Liver (tissue), 9 donors: ENCODE measurements around the gene MALT1. TPM values are rescaled to one million over a fixed set of nuclear protein-coding genes. Genes with fewer than 3 reads are reported as not detected.

Experiments
- DNase-seq: peaks from one replicate; pipeline ENCODE4 v3.0.0-alpha.2; 2017; ENCODE audit warnings: low spot score
- H3K27ac ChIP-seq, 2 donors: one replicate each; pipeline ENCODE4 v1.7.0; 2013; ENCODE audit warnings: inconsistent platforms in 2 of 2, low read length in 2 of 2, control low read depth in 1 of 2, low read depth in 1 of 2, mild to moderate bottlenecking in 1 of 2
- H3K27me3 ChIP-seq, 4 donors: one replicate each; pipeline versions ENCODE4 v1.6.1 to v1.7.0; 2013; ENCODE audit warnings: low read length in 3 of 4, inconsistent platforms in 1 of 4, mild to moderate bottlenecking in 1 of 4, moderate library complexity in 1 of 4; ENCODE audit not compliant: control insufficient read depth in 4 of 4, insufficient read depth in 4 of 4
- H3K36me3 ChIP-seq, 4 donors: one replicate each; pipeline versions ENCODE4 v1.6.1 to v1.7.0; 2013; ENCODE audit warnings: low read length in 3 of 4, mild to moderate bottlenecking in 3 of 4, low read depth in 1 of 4, moderate library complexity in 1 of 4; ENCODE audit not compliant: control insufficient read depth in 4 of 4, insufficient read depth in 3 of 4
- H3K4me1 ChIP-seq, 4 donors: one replicate each; pipeline versions ENCODE4 v1.6.1 to v1.7.0; 2013; ENCODE audit warnings: low read length in 3 of 4, mild to moderate bottlenecking in 3 of 4, moderate library complexity in 1 of 4; ENCODE audit not compliant: control insufficient read depth in 4 of 4, insufficient read depth in 4 of 4
- H3K4me3 ChIP-seq, 3 donors: one replicate each; pipeline versions ENCODE4 v1.6.1 to v1.7.0; 2013; ENCODE audit warnings: low read length in 3 of 3, control low read depth in 1 of 3, low read depth in 1 of 3, mild to moderate bottlenecking in 1 of 3
- H3K9ac ChIP-seq, 2 donors: one replicate each; pipeline ENCODE4 v1.7.0; 2013; ENCODE audit warnings: low read length in 2 of 2, mild to moderate bottlenecking in 2 of 2, moderate library complexity in 2 of 2, control low read depth in 1 of 2, low read depth in 1 of 2
- H3K9me3 ChIP-seq, 4 donors: one replicate each; pipeline versions ENCODE4 v1.6.1 to v1.7.0; 2013; ENCODE audit warnings: low read length in 3 of 4; ENCODE audit not compliant: control insufficient read depth in 4 of 4
- ATF3 ChIP-seq: IDR thresholded peaks from 2 replicates; pipeline ENCODE4 v1.6.1; 2016; ENCODE audit warnings: antibody characterized with exemption
- CTCF ChIP-seq: fragments of 150-350 bp; IDR thresholded peaks from 2 replicates; pipeline ENCODE4 v1.5.1; 2017; ENCODE audit warnings: improper control_type of control experiment, low read depth, low read length; ENCODE audit not compliant: missing input control
- EGR1 ChIP-seq, 2 donors: IDR thresholded peaks; 2 replicates each; pipeline ENCODE4 v1.6.1; 2016 to 2018; ENCODE audit warnings: antibody characterized with exemption in 2 of 2, low read depth in 2 of 2
- FOXA1 ChIP-seq: IDR thresholded peaks from 2 replicates; pipeline ENCODE4 v1.6.1; 2016; ENCODE audit warnings: antibody characterized with exemption
- FOXA2 ChIP-seq: IDR thresholded peaks from 2 replicates; pipeline ENCODE4 v1.6.1; 2016; ENCODE audit warnings: antibody characterized with exemption
- GABPA ChIP-seq, 2 donors: IDR thresholded peaks in 1 of 2; conservative IDR thresholded peaks in 1 of 2; 2 replicates each; pipeline ENCODE4 v1.6.1; 2016; ENCODE audit warnings: antibody characterized with exemption in 2 of 2, mild to moderate bottlenecking in 1 of 2, moderate library complexity in 1 of 2
- HNF4A ChIP-seq, 2 donors: conservative IDR thresholded peaks; 2 replicates each; pipeline ENCODE4 v1.6.1; 2016; ENCODE audit warnings: antibody characterized with exemption in 2 of 2, mild to moderate bottlenecking in 2 of 2
- HNF4G ChIP-seq: IDR thresholded peaks from 2 replicates; pipeline ENCODE4 v1.6.1; 2016; ENCODE audit warnings: antibody characterized with exemption
- JUND ChIP-seq, 2 donors: IDR thresholded peaks; 2 replicates each; pipeline ENCODE4 v1.6.1; 2016; ENCODE audit warnings: antibody characterized with exemption in 2 of 2
- MAX ChIP-seq: IDR thresholded peaks from 2 replicates; pipeline ENCODE4 v1.6.1; 2016; ENCODE audit warnings: antibody characterized with exemption
- NR2F2 ChIP-seq: IDR thresholded peaks from 2 replicates; pipeline ENCODE4 v1.6.1; 2016; ENCODE audit warnings: antibody characterized with exemption
- RAD21 ChIP-seq, 2 donors: IDR thresholded peaks; 2 replicates each; pipeline ENCODE4 v1.6.1; 2016; ENCODE audit warnings: antibody characterized with exemption in 2 of 2, mild to moderate bottlenecking in 2 of 2
- RXRA ChIP-seq, 2 donors: IDR thresholded peaks; 2 replicates each; pipeline ENCODE4 v1.6.1; 2017 to 2018; ENCODE audit warnings: antibody characterized with exemption in 2 of 2, mild to moderate bottlenecking in 1 of 2
- SP1 ChIP-seq: IDR thresholded peaks from 2 replicates; pipeline ENCODE4 v1.6.1; 2018; ENCODE audit warnings: antibody characterized with exemption, mild to moderate bottlenecking
- TAF1 ChIP-seq: conservative IDR thresholded peaks from 2 replicates; pipeline ENCODE4 v1.6.1; 2016; ENCODE audit warnings: antibody characterized with exemption, mild to moderate bottlenecking
- YY1 ChIP-seq: IDR thresholded peaks from 2 replicates; pipeline ENCODE4 v1.6.1; 2016; ENCODE audit warnings: antibody characterized with exemption, mild to moderate bottlenecking
- ZBTB33 ChIP-seq: IDR thresholded peaks from 2 replicates; pipeline ENCODE4 v1.6.1; 2016; ENCODE audit warnings: antibody characterized with exemption
- WGBS: extraction: QIAGEN DNeasy Blood & Tissue Kit; methylation state at CpG from one replicate; pipeline ENCODE4 v1.1.7; 2013; 5-methylcytosine and 5-hydroxymethylcytosine counted together
- polyA plus RNA-seq, 2 donors: library from polyadenylated mRNA; stranded (reverse) in 1 of 2; unstranded in 1 of 2; fragments of 200-250 nt in 1 of 2; fragments of >200 nt in 1 of 2; fragmentation: Nextera tagmentation in 1 of 2; extraction: Ambion mirVana in 1 of 2; gene quantifications; one replicate each; pipeline versions ENCODE4 v1.2.1 to v1.2.3, GENCODE V29; 2013 to 2015
- total RNA-seq, 2 donors: library from RNA; depleted of rRNA; stranded (reverse); fragments of >200 nt; gene quantifications; one replicate each; pipeline ENCODE4 v1.2.3, GENCODE V29; 2014
- donor health status: healthy.
- donor health status: healthy.
- donor health status: healthy.
- donor health status: healthy.
- donor health status: healthy.

MALT1 gene
- total and polyA plus RNA-seq, 4 donors, result 3.1 to 27.3 (median 6.4) TPM

GRCh38 chr18:58745914-58746313 is 74.6 kb downstream of the MALT1 start:
- no peak overlapping the region for H3K9ac ChIP-seq
- 98% methylated on average over 2 of the region's 2 CpGs for WGBS
- TF ChIP-seq NR2F2 (no peak), TAF1 (no peak), HNF4A (conservative IDR thresholded peaks at IDR 0.05) (no peak), MAX (no peak), CTCF (no peak), RXRA (IDR thresholded peaks at IDR 0.05) (no peak), YY1 (no peak)
- H3K27me3 ChIP-seq, result no peaks in the 10 kb centered on the region
- DNase-seq, result no peak
- no peaks in the 10 kb centered on the region for H3K4me1 ChIP-seq
- H3K27ac ChIP-seq, result no peak overlapping the region
- H3K36me3 ChIP-seq, result peaks cover 11 to 71% (median 51%) of the 10 kb centered on the region in 4 donors
- H3K9me3 ChIP-seq, result peaks cover 0 to 7% (median 3%) of the 10 kb centered on the region in 4 donors
- no peak overlapping the region for H3K4me3 ChIP-seq

GRCh38 chr18:58748899-58749595 is 77.8 kb downstream of the MALT1 start:
- Histone ChIP-seq H3K27ac (no peak overlapping the region), H3K36me3 (peaks cover 12 to 56% (median 47%) of the 10 kb centered on the region in 4 donors), H3K4me3 (no peak overlapping the region), H3K9ac (no peak overlapping the region), H3K27me3 (no peaks in the 10 kb centered on the region), H3K9me3 (peaks cover 0 to 7% (median 3%) of the 10 kb centered on the region in 4 donors), H3K4me1 (no peaks in the 10 kb centered on the region)
- 100% methylated on average over 1 of the region's 1 CpG for WGBS
- TF ChIP-seq CTCF, result no peak
- no peak for TF ChIP-seq EGR1 (IDR thresholded peaks at IDR 0.05; ENCODE audit: low read depth in 2 of 2)
- TF ChIP-seq SP1, result no peak
- no peak for TF ChIP-seq NR2F2
- no peak for TF ChIP-seq RAD21 (IDR thresholded peaks at IDR 0.05)
- no peak for DNase-seq

- Histone ChIP-seq H3K9me3 (peaks cover 0 to 2% (median under 1%) of the 10 kb centered on the region in 4 donors), H3K27ac (no peak overlapping the region), H3K4me3 (no peak overlapping the region), H3K36me3 (peaks cover 6 to 15% (median 11%) of the 10 kb centered on the region in 4 donors), H3K4me1 (no peaks in the 10 kb centered on the region), H3K9ac (no peak overlapping the region), H3K27me3 (no peaks in the 10 kb centered on the region)
- DNase-seq, result no peak
- 83% methylated on average over 3 of the region's 3 CpGs for WGBS
- TF ChIP-seq ATF3 (no peak), FOXA2 (no peak), SP1 (no peak), YY1 (no peak), RAD21 (IDR thresholded peaks at IDR 0.05) (no peak), EGR1 (IDR thresholded peaks at IDR 0.05; ENCODE audit: low read depth in 2 of 2) (no peak), NR2F2 (no peak), RXRA (IDR thresholded peaks at IDR 0.05) (no peak), HNF4A (conservative IDR thresholded peaks at IDR 0.05) (no peak), GABPA (IDR thresholded peaks at IDR 0.05 in 1 of 2, conservative IDR thresholded peaks at IDR 0.05 in 1 of 2) (no peak), CTCF (no peak), JUND (IDR thresholded peaks at IDR 0.05) (no peak), MAX (no peak), FOXA1 (no peak), HNF4G (no peak), ZBTB33 (no peak)
Observed at GRCh38 chr18:58753976-58754375, 82.7 kb downstream of the MALT1 start.
